Measurements from ENCODE around the gene OR2T33.
A peak's percentile ranks its signal among the peaks of the same experiment; 100 is the strongest.
"Not testable (repeated sequence)": the region's sequence is repeated elsewhere in the genome, so short reads cannot be mapped to it uniquely, and the experiment has no call there.

The OR2T33 gene

GRCh38 chr1:248277876-248278275 is at the start of gene OR2T33:
TSS of gene OR2T33 (minus strand) at chr1:248277976. CDS start at chr1:248273814, 4,162 bp downstream.
- no peak for DNase-seq

- DNase-seq = no peak
These were observed 46.7 kb upstream of the OR2T33 start, which contains the start of gene OR2M7 for GRCh38 chr1:248324468-248324867. TSS of gene OR2M7 (minus strand) at chr1:248324568. CDS start at chr1:248324568, 0 bp downstream.

GRCh38 chr1:248316796-248317195 is 39.0 kb upstream of the OR2T33 start:
- no peak for DNase-seq

GRCh38 chr1:248306740-248307139 is 29.0 kb upstream of the OR2T33 start:
- DNase-seq = not testable (repeated sequence)

GRCh38 chr1:248306103-248306502 is 28.3 kb upstream of the OR2T33 start:
- no peak for DNase-seq

- not testable (repeated sequence) for DNase-seq
These were observed 27.9 kb upstream of the OR2T33 start for GRCh38 chr1:248305672-248306071.

GRCh38 chr1:248303324-248303723 is 25.5 kb upstream of the OR2T33 start, which contains the start of gene OR2T12:
TSS of gene OR2T12 (minus strand) at chr1:248303424. CDS start at chr1:248295578, 7,846 bp downstream.
- DNase-seq = no peak

GRCh38 chr1:248288391-248288790 is 10.6 kb upstream of the OR2T33 start:
- DNase-seq = peak in 2 of 3 donors; percentile 1 to 4

- DNase-seq = not testable (repeated sequence)
These were observed 4.6 kb downstream of the OR2T33 start for GRCh38 chr1:248273225-248273624.

GRCh38 chr1:248268178-248268577 is 9.6 kb downstream of the OR2T33 start:
- DNase-seq = no peak

GRCh38 chr1:248259309-248259708 is 18.5 kb downstream of the OR2T33 start:
- DNase-seq = not testable (repeated sequence)

- DNase-seq = peak; percentile 60 to 76 (median 62)
These were observed 34.6 kb downstream of the OR2T33 start for GRCh38 chr1:248243204-248243603.

- no peak for DNase-seq
These were observed 38.3 kb downstream of the OR2T33 start for GRCh38 chr1:248239478-248239877.

GRCh38 chr1:248231117-248231516 is 46.7 kb downstream of the OR2T33 start, which contains the start of gene OR2M4:
TSS of gene OR2M4 (plus strand) at chr1:248231417. CDS start at chr1:248238929, 7,512 bp downstream.
- no peak for DNase-seq

GRCh38 chr1:248229360-248229908 is 48.3 kb downstream of the OR2T33 start:
- no peak for DNase-seq

- DNase-seq = no peak
These were observed 52.2 kb downstream of the OR2T33 start for GRCh38 chr1:248225537-248225936.
